HG02981 (cell line): ENCODE data around the gene PLA2G12B.
"Not testable (repeated sequence)": the region's sequence is repeated elsewhere in the genome, so short reads cannot be mapped to it uniquely, and the experiment has no call there.

Experiments
- ATAC-seq: cut with Tn5 transposase; IDR thresholded peaks from one replicate; pipeline ENCODE4 v1.9.1; 2021; ENCODE audit warnings: mild to moderate bottlenecking, moderate library complexity; ENCODE audit not compliant: unreplicated experiment

Gene PLA2G12B

GRCh38 chr10:72943498-72944234 lies 10.9 kb downstream of the PLA2G12B start:
- no peak for ATAC-seq

- no peak for ATAC-seq
Observed at GRCh38 chr10:72935361-72935760, 19.2 kb downstream of the PLA2G12B start.

GRCh38 chr10:72932259-72933015 lies 22.2 kb downstream of the PLA2G12B start:
- no peak for ATAC-seq

- ATAC-seq = no peak
Observed at GRCh38 chr10:72930276-72930675, 24.3 kb downstream of the PLA2G12B start.

GRCh38 chr10:72928798-72929197 lies 25.8 kb downstream of the PLA2G12B start:
- ATAC-seq = no peak

GRCh38 chr10:72927485-72927884 lies 27.1 kb downstream of the PLA2G12B start:
- no peak for ATAC-seq

- no peak for ATAC-seq
Observed at GRCh38 chr10:72925951-72926465, 28.6 kb downstream of the PLA2G12B start.

- ATAC-seq = no peak
Observed at GRCh38 chr10:72924351-72924750, 30.3 kb downstream of the PLA2G12B start.

GRCh38 chr10:72921147-72921683 lies 33.4 kb downstream of the PLA2G12B start:
- not testable (repeated sequence) for ATAC-seq

- ATAC-seq = no peak
Observed at GRCh38 chr10:72918352-72918751, 36.3 kb downstream of the PLA2G12B start.

GRCh38 chr10:72917803-72918332 lies 36.7 kb downstream of the PLA2G12B start:
- ATAC-seq = not testable (repeated sequence)

GRCh38 chr10:72917201-72917600 lies 37.4 kb downstream of the PLA2G12B start:
- ATAC-seq = not testable (repeated sequence)

GRCh38 chr10:72913287-72913686 lies 41.3 kb downstream of the PLA2G12B start:
- no peak for ATAC-seq

- ATAC-seq = no peak
Observed at GRCh38 chr10:72912736-72913135, 41.9 kb downstream of the PLA2G12B start.

GRCh38 chr10:72911758-72912157 lies 42.8 kb downstream of the PLA2G12B start:
- ATAC-seq = no peak

GRCh38 chr10:72910705-72911104 lies 43.9 kb downstream of the PLA2G12B start:
- no peak for ATAC-seq

- no peak for ATAC-seq
Observed at GRCh38 chr10:72906446-72906845, 48.2 kb downstream of the PLA2G12B start.

GRCh38 chr10:72904806-72905205 lies 49.8 kb downstream of the PLA2G12B start:
- ATAC-seq = no peak

GRCh38 chr10:72903941-72904446 lies 50.6 kb downstream of the PLA2G12B start:
- ATAC-seq = not testable (repeated sequence)

- ATAC-seq = no peak
Observed at GRCh38 chr10:72899545-72899944, 55.1 kb downstream of the PLA2G12B start.

- no peak for ATAC-seq
Observed at GRCh38 chr10:72898616-72899015, 56.0 kb downstream of the PLA2G12B start.
